Measurements from ENCODE around the gene UBAC1.
A peak's percentile ranks its signal among the peaks of the same experiment; 100 is the strongest.
"Not testable (repeated sequence)": the region's sequence is repeated elsewhere in the genome, so short reads cannot be mapped to it uniquely, and the experiment has no call there.

Gene UBAC1

GRCh38 chr9:135896205-135896604, 65.0 kb downstream of the UBAC1 start:
- Histone ChIP-seq H3K9me3 (replicated peaks; ENCODE audit: low read length) (no peaks in the 10 kb centered on the region), H3K4me2 (ENCODE audit: low read length) (no peak overlapping the region), H3K36me3 (ENCODE audit: insufficient read depth, low read length) (no peaks in the 10 kb centered on the region), H3K4me1 (ENCODE audit: control insufficient read depth, insufficient read depth, low read length) (no peaks in the 10 kb centered on the region), H3K9ac (ENCODE audit: low read depth, low read length) (no peak overlapping the region), H3K27me3 (ENCODE audit: control insufficient read depth, insufficient read depth, low read length) (no peaks in the 10 kb centered on the region), H3K4me3 (ENCODE audit: low read length) (no peak overlapping the region)

GRCh38 chr9:135895202-135895848, 65.8 kb downstream of the UBAC1 start:
- H3K4me1 ChIP-seq (ENCODE audit: control insufficient read depth, insufficient read depth, low read length) = no peaks in the 10 kb centered on the region
- no peaks in the 10 kb centered on the region for H3K9me3 ChIP-seq (replicated peaks; ENCODE audit: low read length)
- H3K27me3 ChIP-seq (ENCODE audit: control insufficient read depth, insufficient read depth, low read length) = no peaks in the 10 kb centered on the region

DNA sequence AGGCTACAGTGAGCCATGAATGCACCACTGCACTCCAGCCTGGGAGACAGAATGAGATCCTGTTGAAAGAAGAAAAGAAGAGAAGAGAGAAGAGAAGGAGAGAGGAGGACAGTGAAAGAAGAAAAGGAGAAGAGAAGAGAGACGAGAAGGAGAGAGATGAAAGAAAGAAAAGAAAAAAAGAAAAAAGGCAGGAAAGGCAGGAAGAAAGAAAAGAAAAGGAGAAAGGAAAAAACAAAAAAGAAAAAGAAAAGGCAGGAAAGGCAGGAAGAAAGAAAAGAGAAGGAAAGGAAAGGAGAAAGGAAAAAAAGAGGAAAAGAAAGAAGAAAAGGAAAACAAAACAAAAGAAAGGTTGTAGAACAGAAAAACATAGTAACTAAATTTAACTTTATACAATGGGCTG, 68.1 kb downstream of the UBAC1 start:
- H3K36me3 ChIP-seq (ENCODE audit: insufficient read depth, low read length) = no peaks in the 10 kb centered on the region
- H3K9me3 ChIP-seq (replicated peaks; ENCODE audit: low read length) = no peaks in the 10 kb centered on the region
- no peaks in the 10 kb centered on the region for H3K27me3 ChIP-seq (ENCODE audit: control insufficient read depth, insufficient read depth, low read length)
- H3K4me2 ChIP-seq (ENCODE audit: low read length) = no peak overlapping the region
- H3K9ac ChIP-seq (ENCODE audit: low read depth, low read length) = no peak overlapping the region
- H3K4me3 ChIP-seq (ENCODE audit: low read length) = no peak overlapping the region
- peaks cover 3% of the 10 kb centered on the region for H3K4me1 ChIP-seq (ENCODE audit: control insufficient read depth, insufficient read depth, low read length)

More at GRCh38 chr9:135895202-135895848, 65.8 kb downstream of the UBAC1 start:
- Histone ChIP-seq H3K4me3 (ENCODE audit: low read length) (no peak overlapping the region), H3K4me2 (ENCODE audit: low read length) (no peak overlapping the region), H3K36me3 (ENCODE audit: insufficient read depth, low read length) (no peaks in the 10 kb centered on the region), H3K9ac (ENCODE audit: low read depth, low read length) (no peak overlapping the region)

DNA sequence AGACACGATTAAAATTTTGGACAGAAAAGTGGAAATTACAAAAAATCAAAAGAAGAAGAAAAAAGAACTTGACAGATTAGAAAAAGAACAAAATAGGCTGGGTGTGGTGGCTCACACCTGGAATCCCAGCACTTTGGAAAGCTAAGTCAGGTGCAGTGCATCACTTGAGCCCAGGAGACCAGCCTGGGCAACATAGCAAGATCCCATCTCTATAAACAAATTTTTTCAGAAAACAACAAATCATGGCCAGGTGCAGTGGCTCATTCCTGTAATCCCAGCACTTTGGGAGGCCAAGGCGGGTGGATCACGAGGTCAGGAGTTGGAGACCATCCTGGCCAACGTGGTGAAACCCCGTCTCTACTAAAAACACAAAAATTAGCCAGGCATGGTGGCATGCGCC, 68.8 kb downstream of the UBAC1 start:
- not testable (repeated sequence) for H3K27me3 ChIP-seq (ENCODE audit: control insufficient read depth, insufficient read depth, low read length); H3K9ac ChIP-seq (ENCODE audit: low read depth, low read length); H3K36me3 ChIP-seq (ENCODE audit: insufficient read depth, low read length); H3K4me3 ChIP-seq (ENCODE audit: low read length); H3K4me2 ChIP-seq (ENCODE audit: low read length); H3K9me3 ChIP-seq (replicated peaks; ENCODE audit: low read length)
- H3K4me1 ChIP-seq (ENCODE audit: control insufficient read depth, insufficient read depth, low read length) = peaks cover 11% of the 10 kb centered on the region

DNA sequence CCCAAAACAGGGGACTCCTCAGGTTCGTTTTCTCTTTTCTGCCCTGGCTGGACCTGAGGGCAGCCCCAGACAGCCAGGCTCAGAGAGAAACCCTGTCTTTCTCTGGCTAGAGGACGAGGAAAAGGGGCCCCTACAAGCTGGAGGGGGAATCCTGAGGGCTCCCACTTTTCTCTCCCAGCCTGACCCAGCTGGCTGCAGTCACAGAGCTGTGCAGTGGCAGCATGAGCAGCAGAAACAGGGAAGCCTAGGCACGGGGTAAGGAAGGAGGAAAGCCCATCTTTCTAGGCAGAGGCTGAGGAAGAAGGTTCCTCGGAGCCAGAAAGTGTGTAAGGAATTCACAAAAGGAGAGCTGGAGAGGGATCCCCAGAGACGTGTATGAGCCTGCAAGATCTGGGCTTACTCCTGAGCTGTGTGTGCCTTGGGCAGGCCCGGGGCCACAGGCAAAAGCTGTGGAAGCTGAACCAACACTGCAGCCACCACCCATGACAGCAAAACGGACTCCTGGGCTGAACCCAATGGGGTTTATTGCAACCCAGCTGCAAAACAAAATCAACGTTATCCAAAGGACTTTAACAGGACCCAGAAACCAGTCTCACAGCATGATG, 70.0 kb downstream of the UBAC1 start:
- Histone ChIP-seq H3K4me1 (ENCODE audit: control insufficient read depth, insufficient read depth, low read length) (peaks cover 23% of the 10 kb centered on the region), H3K4me3 (ENCODE audit: low read length) (no peak overlapping the region), H3K4me2 (ENCODE audit: low read length) (no peak overlapping the region), H3K27me3 (ENCODE audit: control insufficient read depth, insufficient read depth, low read length) (no peaks in the 10 kb centered on the region), H3K9ac (ENCODE audit: low read depth, low read length) (no peak overlapping the region), H3K9me3 (replicated peaks; ENCODE audit: low read length) (no peaks in the 10 kb centered on the region), H3K36me3 (ENCODE audit: insufficient read depth, low read length) (no peaks in the 10 kb centered on the region)

DNA sequence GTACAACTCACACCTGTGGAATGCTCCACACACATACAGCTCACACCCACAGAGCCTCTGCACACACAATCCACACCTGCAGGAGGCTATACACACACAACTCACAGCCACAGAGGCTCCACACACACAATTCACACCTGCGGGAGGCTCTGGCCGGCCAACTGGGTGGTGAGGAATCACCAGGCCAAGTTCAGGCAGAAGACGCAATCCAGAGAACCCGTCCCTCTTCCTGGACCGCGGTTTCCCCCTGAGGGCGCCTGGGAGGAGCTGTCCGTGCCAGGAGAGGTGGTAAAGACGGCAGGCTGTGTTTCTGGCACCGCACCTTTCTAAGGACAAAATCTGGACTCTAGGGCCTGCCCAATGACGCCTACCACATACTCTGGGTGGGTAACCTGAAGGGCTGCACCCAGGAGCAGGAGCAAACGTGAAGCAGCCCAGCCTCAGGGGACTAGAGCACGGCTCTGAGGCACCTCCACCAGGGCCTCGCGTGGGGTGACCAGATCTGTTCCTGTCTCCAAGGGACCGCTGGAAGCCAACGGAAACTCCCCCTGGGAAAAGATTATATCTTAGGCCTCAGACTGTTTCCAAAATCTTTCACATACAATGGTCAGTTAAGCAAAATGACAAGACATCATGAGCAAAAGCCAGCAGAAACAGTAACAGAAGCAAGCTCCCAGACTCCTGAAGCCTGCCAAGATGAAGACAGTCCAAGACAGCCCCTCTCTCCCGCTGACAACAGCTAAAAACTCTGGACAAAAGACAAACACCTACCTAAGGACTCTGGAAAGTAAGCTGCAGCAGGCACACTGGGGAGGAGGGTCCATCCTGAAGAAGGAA, 70.8 kb downstream of the UBAC1 start:
- Histone ChIP-seq H3K9me3 (replicated peaks; ENCODE audit: low read length) (no peaks in the 10 kb centered on the region), H3K36me3 (ENCODE audit: insufficient read depth, low read length) (no peaks in the 10 kb centered on the region), H3K4me2 (ENCODE audit: low read length) (no peak overlapping the region), H3K27me3 (ENCODE audit: control insufficient read depth, insufficient read depth, low read length) (no peaks in the 10 kb centered on the region), H3K9ac (ENCODE audit: low read depth, low read length) (no peak overlapping the region), H3K4me3 (ENCODE audit: low read length) (no peak overlapping the region), H3K4me1 (ENCODE audit: control insufficient read depth, insufficient read depth, low read length) (peaks cover 30% of the 10 kb centered on the region)

- Histone ChIP-seq H3K9ac (ENCODE audit: low read depth, low read length) (no peak overlapping the region), H3K4me1 (ENCODE audit: control insufficient read depth, insufficient read depth, low read length) (peaks cover 37% of the 10 kb centered on the region), H3K36me3 (ENCODE audit: insufficient read depth, low read length) (no peaks in the 10 kb centered on the region), H3K9me3 (replicated peaks; ENCODE audit: low read length) (no peaks in the 10 kb centered on the region), H3K4me2 (ENCODE audit: low read length) (no peak overlapping the region), H3K27me3 (ENCODE audit: control insufficient read depth, insufficient read depth, low read length) (no peaks in the 10 kb centered on the region), H3K4me3 (ENCODE audit: low read length) (no peak overlapping the region)
Measured at GRCh38 chr9:135889564-135890189, 71.5 kb downstream of the UBAC1 start.

- H3K9me3 ChIP-seq (replicated peaks; ENCODE audit: low read length) = no peaks in the 10 kb centered on the region
- no peaks in the 10 kb centered on the region for H3K27me3 ChIP-seq (ENCODE audit: control insufficient read depth, insufficient read depth, low read length)
- H3K4me2 ChIP-seq (ENCODE audit: low read length) = no peak overlapping the region
- no peak overlapping the region for H3K4me3 ChIP-seq (ENCODE audit: low read length)
- peaks cover 45% of the 10 kb centered on the region for H3K4me1 ChIP-seq (ENCODE audit: control insufficient read depth, insufficient read depth, low read length)
- no peak overlapping the region for H3K9ac ChIP-seq (ENCODE audit: low read depth, low read length)
- H3K36me3 ChIP-seq (ENCODE audit: insufficient read depth, low read length) = no peaks in the 10 kb centered on the region
Measured at GRCh38 chr9:135888766-135889394, 72.3 kb downstream of the UBAC1 start.

DNA sequence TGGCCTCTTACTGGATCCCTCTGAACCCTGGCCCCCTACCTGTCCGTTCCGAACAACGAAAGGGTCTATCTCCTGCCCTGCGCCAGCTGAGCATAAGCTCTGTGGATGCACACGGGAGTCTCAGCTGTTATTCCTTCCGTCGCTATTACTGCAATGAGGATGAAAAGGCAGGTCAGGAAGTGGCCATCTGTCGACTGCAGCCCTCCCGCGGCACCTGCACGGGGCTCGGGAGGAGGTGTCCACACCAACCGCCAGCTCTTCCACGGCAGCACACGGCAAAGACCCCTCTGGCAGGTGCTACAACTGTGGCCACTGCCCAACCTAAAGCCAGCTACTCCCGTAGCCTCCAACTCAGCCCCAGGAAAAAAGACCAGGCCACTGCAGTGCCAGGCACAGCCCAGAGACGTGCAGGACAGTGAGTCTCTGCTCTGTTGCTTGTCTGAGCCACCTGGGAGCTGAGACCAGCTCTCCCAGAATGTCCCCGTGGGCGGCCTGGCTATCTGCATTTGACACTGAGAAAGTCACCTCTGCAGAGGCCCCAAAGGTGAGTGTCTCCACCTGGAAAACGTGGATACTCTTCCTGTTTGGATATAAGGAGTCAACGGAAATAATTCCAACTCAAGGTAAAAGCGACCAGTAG, 72.9 kb downstream of the UBAC1 start:
- H3K4me2 ChIP-seq (ENCODE audit: low read length) = peak overlapping the region; percentile 74
- H3K27me3 ChIP-seq (ENCODE audit: control insufficient read depth, insufficient read depth, low read length) = no peaks in the 10 kb centered on the region
- H3K36me3 ChIP-seq (ENCODE audit: insufficient read depth, low read length) = no peaks in the 10 kb centered on the region
- no peak overlapping the region for H3K4me3 ChIP-seq (ENCODE audit: low read length)
- no peak overlapping the region for H3K9ac ChIP-seq (ENCODE audit: low read depth, low read length)
- H3K9me3 ChIP-seq (replicated peaks; ENCODE audit: low read length) = no peaks in the 10 kb centered on the region
- peaks cover 51% of the 10 kb centered on the region for H3K4me1 ChIP-seq (ENCODE audit: control insufficient read depth, insufficient read depth, low read length)

- Histone ChIP-seq H3K4me3 (ENCODE audit: low read length) (no peak overlapping the region), H3K9me3 (replicated peaks; ENCODE audit: low read length) (no peaks in the 10 kb centered on the region), H3K36me3 (ENCODE audit: insufficient read depth, low read length) (no peaks in the 10 kb centered on the region), H3K27me3 (ENCODE audit: control insufficient read depth, insufficient read depth, low read length) (no peaks in the 10 kb centered on the region), H3K4me1 (ENCODE audit: control insufficient read depth, insufficient read depth, low read length) (peaks cover 53% of the 10 kb centered on the region), H3K4me2 (ENCODE audit: low read length) (peak overlapping the region; percentile 74), H3K9ac (ENCODE audit: low read depth, low read length) (peak overlapping the region; percentile 10)
Measured at GRCh38 chr9:135887585-135888050, 73.6 kb downstream of the UBAC1 start.
